NCI-H1092 treated with DMSO at 0.1 percent for 48 hours (cell line): ENCODE data around the gene SPATA16.
"Not testable (repeated sequence)": the region's sequence is repeated elsewhere in the genome, so short reads cannot be mapped to it uniquely, and the experiment has no call there.

ENCODE experiments used
- DNase-seq: peaks from one replicate; lab custom pipeline; 2025; lab: John Stamatoyannopoulos, UW

SPATA16 gene, protein sequence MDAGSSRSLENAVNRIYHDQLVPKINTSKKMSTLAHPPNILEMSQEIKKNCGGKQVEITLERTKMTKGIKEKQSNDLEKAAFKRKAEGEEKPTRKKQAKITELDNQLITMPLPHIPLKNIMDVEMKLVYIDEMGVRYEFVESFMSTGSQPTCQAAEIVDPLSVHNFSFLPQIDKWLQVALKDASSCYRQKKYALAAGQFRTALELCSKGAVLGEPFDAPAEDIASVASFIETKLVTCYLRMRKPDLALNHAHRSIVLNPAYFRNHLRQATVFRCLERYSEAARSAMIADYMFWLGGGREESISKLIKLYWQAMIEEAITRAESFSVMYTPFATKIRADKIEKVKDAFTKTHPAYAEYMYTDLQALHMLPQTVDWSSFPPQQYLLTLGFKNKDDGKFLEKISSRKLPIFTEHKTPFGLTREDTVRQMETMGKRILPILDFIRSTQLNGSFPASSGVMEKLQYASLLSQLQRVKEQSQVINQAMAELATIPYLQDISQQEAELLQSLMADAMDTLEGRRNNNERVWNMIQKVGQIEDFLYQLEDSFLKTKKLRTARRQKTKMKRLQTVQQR

DNA sequence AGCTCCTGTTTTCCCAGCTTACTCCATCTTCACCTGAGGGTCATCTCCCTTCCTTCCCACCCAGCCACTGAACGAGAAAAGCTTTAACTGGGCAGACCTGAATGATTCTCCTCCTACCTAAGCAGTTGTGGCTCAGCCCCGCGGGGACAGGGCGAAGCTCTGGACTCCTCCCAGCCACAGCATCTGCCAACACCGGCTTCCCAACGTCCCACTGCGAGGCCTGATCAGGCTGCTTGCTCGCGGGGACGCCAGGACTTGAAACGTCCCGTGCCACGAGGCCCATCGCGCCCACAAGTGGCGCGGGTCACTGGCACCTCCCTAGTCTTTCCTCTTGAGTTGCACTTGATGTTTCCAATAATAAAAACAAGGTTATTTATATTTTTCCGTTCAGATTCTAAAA, at the start of gene SPATA16:
TSS of gene SPATA16 (minus strand) at position 250 of the 400 bp plus-strand sequence. CDS start 23,504 bp downstream, outside the sequence.
- no peak for DNase-seq

DNA sequence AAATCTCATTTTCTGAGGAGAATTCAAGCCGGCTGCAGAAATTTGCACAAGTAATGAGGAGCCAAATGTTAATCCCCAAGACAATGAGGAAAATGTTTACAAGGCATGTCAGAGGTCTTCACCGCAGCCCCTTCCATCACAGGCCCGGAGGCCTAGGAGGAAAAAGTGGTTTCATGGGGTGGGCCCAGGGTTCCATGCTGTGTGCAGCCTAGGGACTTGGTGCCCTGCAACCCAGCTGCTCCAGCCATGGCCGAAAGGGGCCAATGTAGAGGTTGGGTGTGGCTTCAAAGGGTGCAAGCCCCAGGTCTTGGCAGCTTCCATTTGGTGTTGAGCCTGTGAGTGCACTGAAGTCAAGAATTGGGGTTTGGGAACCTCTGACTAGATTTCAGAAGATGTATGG, 42.0 kb upstream of the SPATA16 start:
- DNase-seq = not testable (repeated sequence)

DNA sequence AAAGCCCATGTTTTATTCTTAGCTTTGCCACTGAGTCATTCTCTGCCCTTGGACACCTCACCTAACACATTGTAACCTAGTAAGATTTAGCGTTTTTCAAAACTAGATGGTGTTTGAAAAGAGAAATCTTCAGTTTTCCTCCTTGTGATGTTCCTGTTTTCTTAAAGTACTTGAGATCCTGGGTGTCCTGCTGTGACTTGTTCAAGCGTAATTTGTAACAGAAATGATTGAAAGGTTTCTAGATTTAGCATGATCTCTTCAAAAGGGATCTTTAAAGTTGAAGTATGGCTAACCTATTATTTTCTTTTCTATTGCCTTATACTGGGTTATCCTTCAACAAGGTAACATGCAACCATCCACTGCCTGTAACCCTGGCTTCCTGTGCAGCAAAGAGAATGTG, 32.6 kb upstream of the SPATA16 start:
- DNase-seq = no peak

DNA sequence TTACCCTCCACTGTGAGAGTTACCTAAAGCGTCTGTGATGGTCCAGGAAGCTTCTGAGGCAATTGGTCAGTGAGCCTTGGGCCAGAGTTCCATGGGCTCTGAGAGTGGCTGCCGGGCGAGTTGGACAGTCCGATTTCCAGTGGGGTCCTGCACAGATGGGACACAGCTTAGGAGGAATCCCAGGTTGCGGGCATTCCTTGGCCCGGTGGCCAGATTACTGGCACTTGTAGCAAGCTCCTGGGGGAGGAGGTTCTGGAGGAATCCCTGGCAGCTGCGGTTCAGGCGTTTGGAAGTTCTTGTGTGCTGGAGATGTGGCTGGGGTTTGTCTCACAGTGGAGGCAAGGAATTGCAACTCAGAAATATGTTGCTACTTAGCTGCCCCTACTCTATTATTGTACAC, 18.1 kb upstream of the SPATA16 start:
- DNase-seq = not testable (repeated sequence)

DNA sequence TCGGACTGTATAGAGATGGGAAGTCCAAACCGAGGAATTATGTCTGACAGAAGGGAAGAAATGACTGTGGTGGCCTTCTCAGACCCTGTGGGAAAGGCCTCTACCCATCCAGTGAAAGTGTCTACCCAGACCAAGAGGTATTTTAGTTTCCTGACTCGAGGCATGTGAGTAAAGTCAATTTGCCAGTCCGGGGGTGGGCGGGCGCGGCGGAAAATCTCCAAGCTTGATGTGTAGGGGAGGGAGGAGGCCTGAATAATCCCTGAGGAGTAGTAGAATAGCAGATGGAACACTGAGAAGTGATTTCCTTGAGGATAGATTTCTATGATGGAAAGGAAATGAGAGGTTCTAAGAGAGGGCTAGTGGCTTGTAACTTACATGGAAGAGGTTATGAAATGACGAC, 15.5 kb upstream of the SPATA16 start:
- DNase-seq = not testable (repeated sequence)

DNA sequence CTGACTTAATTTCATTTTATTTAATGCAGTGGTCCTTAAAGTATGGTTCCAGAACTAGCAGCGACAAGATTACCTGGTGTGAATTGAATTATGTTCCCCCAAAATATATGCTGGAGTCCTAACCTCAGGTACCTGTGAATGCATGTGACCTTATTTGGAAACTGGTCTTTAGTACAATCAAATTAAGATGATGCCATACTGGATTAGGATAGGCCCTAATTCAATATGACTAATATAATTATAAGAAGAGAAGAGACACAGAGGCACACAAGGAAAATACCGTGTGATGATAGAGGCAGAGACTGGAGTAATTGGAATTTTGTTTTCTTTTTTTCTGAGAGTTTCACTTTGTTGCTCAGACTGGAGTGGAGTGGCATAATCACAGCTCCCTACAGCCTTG, 12.6 kb upstream of the SPATA16 start:
- DNase-seq = no peak

DNA sequence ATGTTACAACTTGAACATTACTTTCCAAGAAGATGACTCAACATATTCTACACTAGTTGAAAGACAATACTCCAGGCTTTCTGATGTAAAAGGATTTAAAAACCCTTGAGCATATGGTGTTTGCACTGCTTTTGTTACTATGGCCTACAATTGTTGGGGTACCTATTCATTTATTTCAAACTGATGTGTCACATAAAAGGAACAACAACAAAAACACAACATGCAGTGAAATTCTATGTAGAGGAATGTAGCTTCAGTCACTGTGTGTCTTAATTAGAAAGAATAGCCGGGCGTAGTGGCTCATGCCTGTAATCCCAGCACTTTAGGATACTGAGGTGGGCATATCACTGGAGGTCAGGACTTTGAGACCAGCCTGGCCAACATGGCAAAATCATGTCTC, 1.6 kb downstream of the SPATA16 start:
- no peak for DNase-seq

DNA sequence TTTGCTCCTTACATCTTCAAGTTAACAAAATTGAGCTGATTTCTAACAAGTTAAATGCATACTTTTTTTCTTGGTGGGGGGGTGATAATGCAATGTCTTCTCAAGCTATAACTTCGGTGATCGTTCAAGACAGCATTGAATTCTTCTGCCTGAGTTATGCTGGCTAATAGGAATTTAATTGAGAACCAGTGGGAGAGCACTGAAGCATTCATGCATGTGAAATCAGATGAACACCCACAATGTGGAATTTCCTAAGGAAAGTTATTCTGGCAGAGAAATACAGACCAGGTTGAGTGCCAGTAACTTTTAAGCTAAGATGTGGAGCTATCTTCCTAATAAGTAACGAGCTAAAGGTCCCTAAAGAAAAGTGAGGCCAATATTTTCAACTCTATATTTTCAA, 3.0 kb downstream of the SPATA16 start:
- no peak for DNase-seq

DNA sequence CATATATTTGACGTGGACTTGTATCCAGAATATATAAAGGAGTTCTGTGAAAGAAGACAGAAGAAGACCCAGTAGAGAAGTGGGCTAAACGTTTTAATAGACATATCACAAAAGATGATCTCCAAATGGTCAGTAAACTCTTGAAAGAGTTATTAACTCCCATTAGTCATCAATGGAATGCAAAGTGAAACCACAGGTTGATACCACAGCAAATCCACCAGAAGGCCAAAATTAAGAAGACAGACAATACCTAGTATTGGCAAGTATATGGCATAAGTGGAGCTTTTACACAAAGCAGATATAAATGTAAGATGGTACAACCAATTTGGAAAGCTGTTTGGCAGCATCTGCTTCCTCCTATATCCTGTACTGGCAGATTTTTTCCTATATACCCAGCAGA, 6.0 kb downstream of the SPATA16 start:
- no peak for DNase-seq

DNA sequence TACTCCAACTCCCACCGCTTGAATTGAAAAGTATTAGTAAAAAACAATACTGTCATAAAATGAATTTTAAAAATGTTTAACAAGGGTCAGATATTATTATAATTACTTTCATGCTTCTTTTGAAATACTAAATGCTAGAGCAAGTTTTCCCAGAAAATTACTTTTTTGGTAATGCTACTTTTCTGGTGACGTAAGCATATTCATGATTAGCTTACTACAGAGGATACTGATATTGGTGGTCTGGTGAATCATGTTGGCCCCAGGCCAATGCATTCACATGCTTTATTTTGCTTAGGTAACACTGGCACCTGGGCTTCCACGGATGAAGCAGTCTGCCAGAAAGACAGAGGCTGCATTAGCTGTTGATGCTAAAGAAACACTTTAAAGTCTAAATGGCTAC, 12.4 kb downstream of the SPATA16 start:
- DNase-seq = no peak

DNA sequence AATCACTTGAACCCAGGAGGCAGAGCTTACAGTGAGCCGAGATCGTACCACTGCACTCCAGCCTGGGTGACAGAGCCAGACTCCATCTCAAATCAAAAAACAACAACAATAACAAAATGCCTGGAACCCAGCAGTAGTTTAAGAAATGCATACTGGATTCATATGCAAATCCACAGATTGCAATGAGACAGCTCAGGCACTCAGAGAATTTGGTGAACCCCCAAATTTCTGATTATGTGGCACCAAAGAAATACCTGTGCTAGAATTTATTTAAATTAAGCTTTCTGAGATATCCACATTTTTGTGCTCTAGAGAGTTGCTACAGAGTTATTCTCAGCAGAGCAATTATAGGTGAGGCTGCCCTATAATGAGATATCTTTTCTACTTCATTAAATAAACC, 29.7 kb downstream of the SPATA16 start:
- no peak for DNase-seq

DNA sequence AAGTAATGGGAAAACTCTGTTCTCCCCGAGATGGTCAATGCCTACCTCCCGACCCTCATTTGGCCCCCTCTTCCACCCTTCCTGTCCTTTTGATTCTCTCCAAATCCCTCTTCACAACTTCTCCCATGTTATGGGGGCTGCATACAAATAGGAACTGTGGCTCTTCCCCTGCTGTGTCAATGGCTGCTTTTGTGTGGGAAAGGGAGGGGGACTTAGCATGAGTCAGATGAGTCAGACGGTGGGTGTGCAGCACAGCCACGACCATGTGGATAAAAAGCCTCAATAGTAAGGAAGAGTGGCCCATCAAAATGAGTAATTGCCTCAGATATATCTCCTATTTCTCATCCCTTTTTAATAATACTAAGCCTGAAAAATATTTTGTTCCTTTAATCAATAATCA, 31.9 kb downstream of the SPATA16 start:
- DNase-seq = no peak

DNA sequence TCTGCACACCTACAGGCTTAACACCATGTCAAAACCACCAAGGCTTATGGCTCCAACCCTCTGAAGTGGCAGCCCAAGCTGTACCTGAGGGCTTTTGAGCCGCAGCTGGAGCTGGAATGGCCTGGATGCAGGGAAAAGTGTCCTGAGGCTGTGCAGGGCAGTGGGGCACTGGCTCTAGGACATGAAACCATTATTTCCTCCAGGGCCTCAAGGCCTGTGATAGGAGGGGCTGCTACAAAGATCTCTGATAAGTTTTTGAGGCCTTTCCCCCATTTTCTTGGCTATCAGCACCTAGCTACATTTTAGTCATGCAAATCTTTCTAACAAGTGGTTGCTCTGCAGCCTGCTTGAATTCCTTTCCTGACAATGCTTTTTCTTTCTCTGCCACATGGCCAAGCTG, 37.6 kb downstream of the SPATA16 start:
- DNase-seq = no peak

DNA sequence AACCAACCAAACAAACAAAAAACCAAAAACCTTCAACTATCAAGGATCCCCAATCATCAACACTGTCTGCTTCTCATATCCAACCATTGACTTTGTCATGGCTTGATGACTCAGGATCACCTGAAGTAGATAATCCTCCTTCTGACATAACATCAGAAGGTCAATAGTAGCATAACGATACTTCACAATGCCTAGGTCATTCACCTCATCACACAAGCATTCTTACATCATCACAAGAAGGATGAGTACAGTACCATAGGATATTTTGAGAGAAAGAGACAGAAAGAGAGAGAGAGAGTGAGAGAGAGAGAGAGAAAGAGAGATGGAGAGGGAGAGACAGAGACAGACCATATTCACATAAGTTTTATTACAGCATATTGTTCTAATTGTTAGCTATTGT, 42.1 kb downstream of the SPATA16 start:
- no peak for DNase-seq

DNA sequence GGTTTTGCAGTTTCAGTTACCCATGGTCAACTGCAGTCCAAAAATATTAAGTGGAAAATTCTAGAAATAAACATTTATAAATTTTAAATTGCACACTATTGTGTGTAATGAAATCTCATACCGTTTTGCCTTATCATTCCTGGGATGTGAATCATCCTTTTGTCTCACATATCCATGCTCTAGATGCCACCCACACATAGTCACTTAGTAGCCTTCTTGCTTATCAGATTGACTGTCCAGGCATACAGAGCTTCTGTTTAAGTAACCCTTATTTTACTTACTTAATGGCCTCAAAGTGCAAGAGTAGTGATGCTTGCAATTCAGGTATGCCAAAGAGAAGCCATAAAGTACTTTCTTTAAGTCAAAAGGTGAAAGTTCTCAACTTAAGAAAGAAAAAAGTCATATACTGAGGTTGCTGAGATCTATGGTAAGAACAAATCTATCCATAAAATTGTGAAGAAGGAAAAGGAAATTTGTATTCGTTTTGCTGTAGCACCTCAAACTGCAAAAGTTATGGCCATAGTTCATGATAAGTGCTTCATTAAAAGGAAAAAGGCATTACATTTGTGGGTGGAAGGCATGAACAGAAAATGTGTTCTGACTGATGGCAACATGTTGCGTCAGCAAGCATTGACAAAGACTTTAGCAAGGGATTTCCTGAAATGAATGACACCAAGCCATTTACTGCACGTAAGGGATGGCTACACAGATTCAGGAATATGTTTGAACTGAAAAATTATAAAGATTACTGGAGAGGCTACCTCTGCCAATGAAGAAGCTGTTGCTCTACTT, 43.8 kb downstream of the SPATA16 start:
- DNase-seq = no peak

DNA sequence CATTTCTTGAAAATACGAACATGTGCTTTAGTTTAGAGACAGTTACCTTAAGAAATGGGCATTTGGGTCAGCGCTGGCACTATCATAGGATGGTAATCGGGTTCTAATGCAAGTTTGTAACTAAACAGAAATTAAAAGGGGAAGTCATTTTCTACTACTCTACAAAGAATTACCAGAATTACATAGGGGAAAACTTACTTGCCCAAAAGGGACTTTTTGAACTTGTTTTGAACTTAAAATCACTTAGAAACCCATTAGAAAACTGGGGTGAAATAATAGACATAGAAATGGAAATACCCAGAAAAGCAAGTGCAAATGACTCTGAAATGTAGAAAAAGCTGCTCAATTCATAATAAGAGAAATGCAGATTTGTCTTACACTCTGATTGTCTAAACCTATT, 44.9 kb downstream of the SPATA16 start:
- no peak for DNase-seq

DNA sequence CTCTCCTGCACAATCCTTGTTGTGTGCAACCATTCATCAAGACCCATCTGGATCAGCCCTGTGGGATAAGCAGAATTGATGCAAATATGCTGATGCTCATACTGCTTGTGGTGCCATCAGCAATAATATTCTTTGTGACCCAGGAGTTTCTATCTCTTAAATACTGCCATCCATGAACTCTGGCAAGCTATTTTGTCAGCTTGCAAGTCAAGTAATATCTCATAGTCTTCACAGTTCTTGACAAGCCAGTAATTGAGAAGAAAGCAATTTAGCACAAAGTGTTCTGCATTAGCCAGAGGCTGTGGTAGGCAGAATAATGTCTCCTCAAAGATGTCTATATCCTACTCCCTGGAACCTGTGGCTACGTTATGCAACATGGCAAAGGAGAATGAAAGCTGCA, 49.0 kb downstream of the SPATA16 start:
- DNase-seq = no peak

DNA sequence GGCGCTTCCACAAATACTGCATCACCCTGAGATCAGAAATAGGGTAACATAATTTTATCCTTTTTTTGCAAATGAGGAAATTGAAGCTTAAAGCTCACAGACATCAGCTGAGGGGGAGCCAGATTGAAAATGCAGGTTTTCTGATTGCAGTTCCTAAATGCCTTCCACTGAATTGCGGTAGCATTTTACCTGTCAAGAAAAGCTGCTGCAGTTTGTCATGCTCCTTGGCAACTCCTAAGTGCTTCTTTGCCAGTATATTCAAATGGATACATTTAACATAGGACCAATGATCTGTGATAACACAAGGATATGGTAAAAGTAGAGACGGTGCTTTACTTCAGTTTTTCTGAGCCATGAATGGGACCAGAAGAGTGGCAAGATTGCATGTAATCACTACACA, 50.5 kb downstream of the SPATA16 start:
- DNase-seq = no peak

DNA sequence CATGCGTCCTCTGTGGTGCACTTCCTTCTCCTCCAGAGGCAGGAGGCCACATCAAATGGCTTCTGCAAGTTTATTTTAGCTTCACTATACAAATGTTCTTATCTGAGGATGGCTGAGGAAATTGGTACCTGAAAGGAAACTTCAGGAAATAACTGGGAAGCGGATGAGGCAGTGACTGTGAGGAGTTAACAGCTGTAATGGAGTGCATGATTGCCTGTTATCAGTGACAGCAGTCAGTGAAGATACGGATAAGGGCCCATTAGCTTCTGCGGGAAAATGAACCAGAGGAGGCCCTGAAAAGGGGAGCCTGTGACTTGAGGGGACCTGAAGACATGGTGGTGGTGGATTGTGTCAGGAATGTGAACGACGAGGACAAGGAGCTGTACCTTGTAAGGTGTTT, 51.8 kb downstream of the SPATA16 start:
- DNase-seq = no peak

DNA sequence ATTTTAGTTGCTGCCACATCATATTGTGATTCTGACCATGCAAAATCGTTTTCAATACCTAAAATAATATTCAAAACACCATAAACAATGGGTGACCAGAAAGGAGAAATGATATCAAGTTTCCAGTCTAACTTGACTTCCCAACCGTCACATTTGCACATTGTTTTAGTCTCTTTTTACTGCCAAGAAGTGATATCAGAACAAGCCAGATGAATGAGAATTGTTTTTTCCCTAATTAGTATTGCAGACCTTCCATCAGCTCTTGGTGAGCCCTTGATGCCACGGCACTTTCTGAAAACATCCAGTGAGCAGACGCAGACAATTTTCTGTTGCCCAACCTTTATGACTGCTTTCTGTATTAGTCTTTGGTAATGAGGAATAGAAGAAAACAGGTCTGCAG, 62.5 kb downstream of the SPATA16 start:
- DNase-seq = no peak

DNA sequence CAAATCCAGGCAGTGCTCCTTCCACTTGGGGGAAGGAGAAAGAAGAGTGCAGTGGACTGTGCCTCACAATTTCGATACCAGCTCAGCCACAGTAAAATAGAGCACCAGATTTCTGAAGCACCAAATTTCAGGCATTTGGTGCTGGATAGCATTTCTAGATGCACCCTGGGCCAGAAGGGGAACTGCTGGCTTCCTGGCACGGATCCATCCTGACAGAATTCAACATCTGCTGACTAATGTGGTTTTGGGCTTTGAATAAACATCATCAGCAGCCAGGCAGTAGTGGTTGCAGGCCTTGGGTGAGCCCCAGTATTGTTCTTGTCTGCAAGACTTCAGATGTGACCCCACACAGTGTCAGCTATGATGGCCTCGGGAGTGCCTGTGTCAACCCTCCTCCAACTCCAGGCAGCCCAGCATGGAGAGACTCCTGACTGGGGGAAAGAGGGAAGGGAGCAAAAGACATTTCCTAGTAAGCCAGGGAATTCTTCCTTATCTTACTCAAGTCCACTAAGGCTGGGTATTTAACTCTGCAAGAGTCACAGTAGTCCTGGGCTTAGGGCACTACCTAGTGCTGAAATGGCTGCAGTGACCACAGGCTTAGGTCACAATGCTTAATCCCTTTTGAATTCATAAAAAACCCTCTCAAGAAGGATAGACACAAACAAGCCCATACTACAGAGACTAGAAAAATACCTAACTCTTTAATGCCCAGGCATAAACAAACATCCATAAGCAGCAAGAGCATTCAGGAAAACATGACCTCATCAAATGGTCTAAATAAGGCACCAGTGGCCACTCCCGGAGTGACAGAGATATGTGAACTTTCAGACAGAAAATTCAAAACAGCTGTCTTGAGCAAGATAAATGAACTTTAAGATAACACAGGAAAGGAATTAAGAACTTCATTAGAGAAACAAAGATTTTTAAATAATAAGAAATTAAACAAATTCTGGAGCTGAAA, 74.7 kb downstream of the SPATA16 start:
- DNase-seq = peak; percentile 12

DNA sequence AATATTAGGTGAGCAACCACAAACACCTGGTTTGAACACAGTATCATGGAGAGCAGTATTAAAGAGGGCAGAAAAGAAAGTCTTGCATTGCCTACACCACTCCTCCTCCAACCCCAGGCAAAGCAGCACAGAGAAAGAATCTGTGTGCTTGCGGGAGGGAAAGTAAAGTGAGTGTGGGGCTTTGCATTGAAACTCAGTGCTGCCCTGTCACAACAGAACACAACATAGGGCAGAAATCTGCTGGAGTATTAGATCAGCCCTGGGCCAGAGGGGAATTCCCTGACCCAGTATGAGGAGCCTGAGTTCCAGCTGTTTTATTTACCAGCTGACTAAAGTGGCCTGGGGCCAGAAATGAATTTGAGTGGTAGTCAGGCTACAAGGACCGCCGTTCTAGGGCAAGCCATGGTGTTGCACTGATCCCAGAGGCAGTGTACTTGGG, 75.5 kb downstream of the SPATA16 start:
- no peak for DNase-seq
